Right lobe of liver (tissue), 6 donors: Measurements from ENCODE around the gene AGL. TPM values are rescaled to one million over a fixed set of nuclear protein-coding genes. Genes with fewer than 3 reads are reported as not detected.

Experiments used
- ATAC-seq, 4 donors: fragments of 200-7000 bp; cut with Tn5 transposase; one replicate each; pipeline ENCODE4 v1.9.1; 2020; ENCODE audit warnings: mild to moderate bottlenecking in 4 of 4, moderate library complexity in 4 of 4
- DNase-seq, 3 donors: peaks; one replicate each; pipeline ENCODE4 v3.0.0-alpha.2; 2020
- H3K27ac ChIP-seq, 3 donors: fragments of 200-600 bp; one replicate each; pipeline ENCODE4 v1.8.0; 2022
- H3K27me3 ChIP-seq, 2 donors: fragments of 200-600 bp; one replicate each; pipeline ENCODE4 v1.8.0; 2022
- H3K36me3 ChIP-seq, 4 donors: fragments of 200-600 bp; sonication (generic) in 1 of 4; one replicate each; pipeline versions ENCODE4 v1.5.1 to v1.8.0; 2017 to 2022; ENCODE audit warnings: control low read depth in 1 of 4
- H3K4me1 ChIP-seq, 4 donors: fragments of 200-600 bp; sonication (generic) in 1 of 4; one replicate each; pipeline versions ENCODE4 v1.5.1 to v1.8.0; 2017 to 2022; ENCODE audit warnings: control low read depth in 1 of 4
- H3K4me3 ChIP-seq, 3 donors: fragments of 200-600 bp; one replicate each; pipeline ENCODE4 v1.8.0; 2022
- H3K9me3 ChIP-seq, 4 donors: fragments of 200-600 bp; sonication (generic) in 1 of 4; one replicate each; pipeline versions ENCODE4 v1.5.1 to v1.8.0; 2017 to 2022; ENCODE audit warnings: control low read depth in 1 of 4
- POLR2A ChIP-seq: fragments of 450-650 bp; IDR thresholded peaks from one replicate; pipeline ENCODE4 v1.6.1; 2017; ENCODE audit warnings: antibody characterized with exemption, mild to moderate bottlenecking
- WGBS: methylation state at CpG from one replicate; pipeline ENCODE4 v1.1.6; 2018; ENCODE audit warnings: low coverage, low lambda C conversion rate; ENCODE audit not compliant: insufficient coverage; ENCODE audit errors: missing lambda C conversion rate; 5-methylcytosine and 5-hydroxymethylcytosine counted together
- intact Hi-C, 2 donors: fragments of 100-400 bp; cut with DNase I; formaldehyde crosslinking; loops; one replicate each; pipeline versions ENCODE4 v1.11.2 to v1.14.1; 2022
- total RNA-seq, 6 experiments: library from RNA; depleted of rRNA in 2 of 6; stranded (reverse); fragments of >200 nt in 2 of 6; fragmentation: NEBNext Ultra II Directional in 3 of 6; extraction: Animal tissue kit (Norgen Biotek cat#: 25700) in 3 of 6; gene quantifications; one replicate each; pipeline versions ENCODE4 v1.1.0 to v1.2.4, GENCODE V29; 2016 to 2023
- TF ChIP-seq, protein P1 (sequence below), 4 donors: fragments of 200-600 bp in 3 of 4; fragments of 450-650 bp in 1 of 4; IDR thresholded peaks; one replicate each; pipeline versions ENCODE4 v1.5.1 to v1.8.0; 2016 to 2022; ENCODE audit warnings: antibody characterized with exemption in 4 of 4, mild to moderate bottlenecking in 2 of 4
- donor health status: DM: no; HTN: yes; CAD: no.
- donor health status: DM: no; HTN: no; CAD: no.
- donor health status: DM: no; HTN: no; CAD: no.
- donor health status: DM: no; HTN: yes; CAD: no.
- donor health status: DM: no; HTN: yes; CAD: no.

The AGL gene
- total RNA-seq, 6 experiments from 2014 or later: 22.5 to 46.5 (median 33.5) TPM

DNA sequence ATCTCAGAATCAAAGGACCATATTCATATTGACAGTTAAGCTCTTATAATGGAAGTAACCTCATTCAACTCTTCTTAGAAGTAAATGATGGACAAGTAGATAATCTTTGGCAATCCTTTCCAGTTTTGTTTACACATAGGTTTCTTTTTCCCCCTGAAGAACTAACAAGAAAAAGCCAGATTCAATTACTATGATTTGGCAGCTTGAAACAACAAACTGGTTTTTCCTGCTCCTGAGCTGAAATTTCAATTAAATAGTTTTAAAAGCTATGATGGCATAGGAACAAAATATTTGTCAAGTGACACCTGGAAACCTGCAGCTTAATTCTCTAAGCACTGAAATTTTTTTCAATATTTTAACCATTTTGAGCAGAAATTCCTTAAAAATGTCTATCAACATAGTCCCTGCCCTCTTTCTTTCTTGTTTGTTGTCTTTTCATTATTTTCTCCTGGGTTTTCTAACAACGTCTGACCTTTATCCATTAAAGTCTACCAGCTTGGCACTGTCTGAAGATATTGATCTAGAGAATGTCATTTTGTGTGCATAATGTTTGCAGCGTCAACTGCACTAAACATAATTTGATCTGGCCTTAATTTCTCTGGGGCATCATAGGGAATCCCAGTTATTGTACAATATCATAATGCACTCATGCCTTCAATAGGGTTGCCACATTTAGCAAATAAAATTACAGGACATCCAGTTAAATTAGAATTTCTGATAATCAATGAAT, 115.7 kb downstream of the AGL start:
- peak in 2 of 4 donors; percentile 11 to 44 for ATAC-seq
- Histone ChIP-seq H3K4me1 (peaks cover 0 to 27% (median 11%) of the 10 kb centered on the region in 4 donors), H3K36me3 (no peaks in the 10 kb centered on the region), H3K27ac (no peak overlapping the region), H3K9me3 (no peaks in the 10 kb centered on the region), H3K27me3 (no peaks in the 10 kb centered on the region), H3K4me3 (no peak overlapping the region)
- TF ChIP-seq, protein P1, sequence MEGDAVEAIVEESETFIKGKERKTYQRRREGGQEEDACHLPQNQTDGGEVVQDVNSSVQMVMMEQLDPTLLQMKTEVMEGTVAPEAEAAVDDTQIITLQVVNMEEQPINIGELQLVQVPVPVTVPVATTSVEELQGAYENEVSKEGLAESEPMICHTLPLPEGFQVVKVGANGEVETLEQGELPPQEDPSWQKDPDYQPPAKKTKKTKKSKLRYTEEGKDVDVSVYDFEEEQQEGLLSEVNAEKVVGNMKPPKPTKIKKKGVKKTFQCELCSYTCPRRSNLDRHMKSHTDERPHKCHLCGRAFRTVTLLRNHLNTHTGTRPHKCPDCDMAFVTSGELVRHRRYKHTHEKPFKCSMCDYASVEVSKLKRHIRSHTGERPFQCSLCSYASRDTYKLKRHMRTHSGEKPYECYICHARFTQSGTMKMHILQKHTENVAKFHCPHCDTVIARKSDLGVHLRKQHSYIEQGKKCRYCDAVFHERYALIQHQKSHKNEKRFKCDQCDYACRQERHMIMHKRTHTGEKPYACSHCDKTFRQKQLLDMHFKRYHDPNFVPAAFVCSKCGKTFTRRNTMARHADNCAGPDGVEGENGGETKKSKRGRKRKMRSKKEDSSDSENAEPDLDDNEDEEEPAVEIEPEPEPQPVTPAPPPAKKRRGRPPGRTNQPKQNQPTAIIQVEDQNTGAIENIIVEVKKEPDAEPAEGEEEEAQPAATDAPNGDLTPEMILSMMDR (IDR thresholded peaks at IDR 0.05): no peak
- no peak for TF ChIP-seq POLR2A
- WGBS: 22% methylated on average over 2 of the region's 2 CpGs
- no peak for DNase-seq
- intact Hi-C loops: no loop called here

- Histone ChIP-seq H3K27me3 (no peaks in the 10 kb centered on the region), H3K4me3 (no peak overlapping the region), H3K9me3 (no peaks in the 10 kb centered on the region), H3K36me3 (no peaks in the 10 kb centered on the region), H3K27ac (no peak overlapping the region), H3K4me1 (peaks cover 0 to 27% (median 13%) of the 10 kb centered on the region in 4 donors)
- no peak for DNase-seq
- 97% methylated on average over 4 of the region's 4 CpGs for WGBS
- no peak for ATAC-seq
- TF ChIP-seq POLR2A: no peak
- TF ChIP-seq, protein P1 (IDR thresholded peaks at IDR 0.05): no peak
- intact Hi-C loops: no loop called here
These were observed 118.1 kb downstream of the AGL start for GRCh38 chr1:99968214-99968613.

GRCh38 chr1:99969260-99969728, 119.1 kb downstream of the AGL start:
- H3K27ac ChIP-seq: peak overlapping the region; percentile 71 to 84 (median 84)
- H3K9me3 ChIP-seq: no peaks in the 10 kb centered on the region
- peaks cover 0 to 27% (median 13%) of the 10 kb centered on the region in 4 donors for H3K4me1 ChIP-seq
- peak overlapping the region; percentile 79 to 83 (median 81) for H3K4me3 ChIP-seq
- ATAC-seq: peak; percentile 26 to 89 (median 27)
- TF ChIP-seq POLR2A: no peak
- TF ChIP-seq, protein P1 (IDR thresholded peaks at IDR 0.05): no peak
- no peaks in the 10 kb centered on the region for H3K36me3 ChIP-seq
- no peak for DNase-seq
- no peaks in the 10 kb centered on the region for H3K27me3 ChIP-seq
- intact Hi-C loops: no loop called here
- 11% methylated on average over 4 of the region's 6 CpGs for WGBS

GRCh38 chr1:99969729-99970621, 119.8 kb downstream of the AGL start, which contains the start of gene SLC35A3:
Gene SLC35A3, plus strand, starts transcription at chr1:99969996. Its CDS starts 23,559 bp downstream, at chr1:99993555.
- Histone ChIP-seq H3K27me3 (no peaks in the 10 kb centered on the region), H3K27ac (peak within 1 kb of the TSS; percentile 71 to 84 (median 84)), H3K4me1 (peaks cover 0 to 27% (median 13%) of the 10 kb centered on the region in 4 donors), H3K9me3 (no peaks in the 10 kb centered on the region), H3K36me3 (peaks cover 0 to under 1% (median 0%) of the 10 kb centered on the region in 4 donors), H3K4me3 (peak within 1 kb of the TSS; percentile 79 to 83 (median 81))
- peak; percentile 70 for TF ChIP-seq POLR2A
- TF ChIP-seq, protein P1 (IDR thresholded peaks at IDR 0.05): no peak
- DNase-seq (peak; percentile 88 to 89 (median 88)), ATAC-seq (peak; percentile 93 to 96 (median 94))
- WGBS: under 1% methylated on average over 33 of the region's 74 CpGs
- intact Hi-C loops: no loop called here
